H1 (cell line): ENCODE measurements around the gene MYH2. TPM values are rescaled to one million over a fixed set of nuclear protein-coding genes. Genes with fewer than 3 reads are reported as not detected.

Experiments
- BACH1 ChIP-seq: IDR thresholded peaks from 2 replicates; pipeline ENCODE4 v1.6.1; 2012; ENCODE audit warnings: low read length, improper control_type of control experiment
- CBX5 ChIP-seq: fragments of 300-800, 300-1000 bp; sonication (generic); IDR thresholded peaks from 2 replicates; pipeline ENCODE4 v1.7.1; 2016; ENCODE audit warnings: antibody characterized with exemption, low read length, low read depth
- HDAC6 ChIP-seq: IDR thresholded peaks from one replicate; pipeline ENCODE4 v1.7.1; 2012; ENCODE audit warnings: low read depth, mild to moderate bottlenecking, inconsistent platforms, low read length, moderate library complexity
- KDM1A ChIP-seq: fragments of 200-600, 300-600 bp; sonication (generic); IDR thresholded peaks from 2 replicates; pipeline ENCODE4 v1.7.1; 2016; ENCODE audit warnings: mild to moderate bottlenecking, low read length, borderline replicate concordance
- POLR2AphosphoS5 ChIP-seq: IDR thresholded peaks from 2 replicates; pipeline ENCODE4 v1.6.1; 2011; ENCODE audit warnings: low read depth, low read length
- SIX5 ChIP-seq: IDR thresholded peaks from 2 replicates; pipeline ENCODE4 v1.6.1; 2011; ENCODE audit warnings: mild to moderate bottlenecking, low read depth, low read length
- SP1 ChIP-seq: IDR thresholded peaks from 2 replicates; pipeline ENCODE4 v1.6.1; 2011; ENCODE audit warnings: low read depth, low read length
- TEAD4 ChIP-seq: IDR thresholded peaks from 2 replicates; pipeline ENCODE4 v1.6.1; 2012; ENCODE audit warnings: low read depth, low read length, inconsistent platforms, mixed read lengths
- polyA plus RNA-seq, 7 experiments: library from polyadenylated mRNA; depleted of rRNA in 3 of 7; stranded (reverse) in 5 of 7; unstranded in 2 of 7; fragments of >200 nt in 5 of 7; fragments of 200-250 nt in 2 of 7; gene quantifications; 1 replicate in 5 of 7; 2 replicates in 1 of 7; 4 replicates in 1 of 7; pipeline versions ENCODE4 v1.2.1 to v1.2.3, GENCODE V29; 2011 to 2013; ENCODE audit warnings: missing spikeins in 2 of 7, mixed read lengths in 2 of 7
- total RNA-seq: library from RNA; stranded (reverse); fragmentation: NEBNext Ultra II Directional; extraction: Animal tissue kit (Norgen Biotek cat#: 25700); gene quantifications from 2 replicates; pipeline ENCODE4 v1.2.1, GENCODE V29; 2021
- TF ChIP-seq, protein P1 (sequence below): IDR thresholded peaks from 2 replicates; pipeline ENCODE4 v1.6.1; 2011; ENCODE audit warnings: low read length, improper control_type of control experiment

The MYH2 gene
- total and polyA plus RNA-seq, 2 of the 8 experiments (the other 6 are each of a cell fraction or from before 2014, with no cell fraction given), result 1.0 to 9.0 TPM

DNA sequence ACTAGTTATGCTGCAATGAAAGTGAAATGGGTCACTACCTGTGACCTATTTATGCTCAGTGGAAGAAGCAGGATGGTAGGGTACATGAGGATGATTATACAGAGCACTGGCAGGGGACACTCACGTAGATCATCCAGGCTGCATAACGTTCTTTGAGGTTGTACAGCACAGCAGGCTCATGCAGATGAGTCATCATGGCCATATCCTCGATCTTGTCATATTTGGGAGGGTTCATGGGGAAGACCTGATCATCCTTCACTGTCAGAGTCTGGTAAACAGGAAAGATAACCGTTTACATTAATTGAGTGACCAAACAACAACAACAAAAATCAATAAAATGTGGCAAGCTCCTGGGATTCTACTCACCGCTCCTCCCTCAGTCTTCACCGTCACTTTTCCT lies 2.1 kb downstream of the MYH2 start (continued):
- TF ChIP-seq KDM1A (no peak), HDAC6 (no peak), SIX5 (no peak), CBX5 (no peak), BACH1 (no peak), POLR2AphosphoS5 (no peak), SP1 (no peak), TEAD4 (no peak)
- TF ChIP-seq, protein P1, sequence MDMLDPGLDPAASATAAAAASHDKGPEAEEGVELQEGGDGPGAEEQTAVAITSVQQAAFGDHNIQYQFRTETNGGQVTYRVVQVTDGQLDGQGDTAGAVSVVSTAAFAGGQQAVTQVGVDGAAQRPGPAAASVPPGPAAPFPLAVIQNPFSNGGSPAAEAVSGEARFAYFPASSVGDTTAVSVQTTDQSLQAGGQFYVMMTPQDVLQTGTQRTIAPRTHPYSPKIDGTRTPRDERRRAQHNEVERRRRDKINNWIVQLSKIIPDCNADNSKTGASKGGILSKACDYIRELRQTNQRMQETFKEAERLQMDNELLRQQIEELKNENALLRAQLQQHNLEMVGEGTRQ, result no peak
